HG03521 (cell line): ENCODE data around the gene OR7D2.
A peak's percentile ranks its signal among the peaks of the same experiment; 100 is the strongest.
"Not testable (repeated sequence)": the region's sequence is repeated elsewhere in the genome, so short reads cannot be mapped to it uniquely, and the experiment has no call there.

Experiments used
- ATAC-seq: cut with Tn5 transposase; IDR thresholded peaks from one replicate; pipeline ENCODE4 v1.9.1; 2021; ENCODE audit warnings: mild to moderate bottlenecking, moderate library complexity; ENCODE audit not compliant: unreplicated experiment

OR7D2 gene

DNA sequence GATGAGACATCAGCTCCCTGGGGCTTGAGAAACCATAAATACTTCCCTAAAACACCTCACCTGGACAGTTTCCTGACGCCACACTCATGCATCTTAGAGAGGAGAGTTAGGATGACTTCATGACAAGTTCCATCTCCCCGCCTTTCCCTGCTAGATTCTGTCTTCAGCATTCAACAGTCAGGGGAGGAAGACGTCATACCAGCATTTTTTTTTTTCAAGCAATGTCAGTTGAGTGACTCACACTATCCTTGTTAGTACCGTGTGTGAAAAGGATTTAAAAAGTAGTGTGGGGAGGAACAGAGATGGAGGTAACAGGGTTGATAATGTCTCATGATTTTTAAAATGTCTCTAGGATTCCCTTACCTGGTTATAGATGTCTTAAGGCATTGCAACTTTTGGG is at the start of gene OR7D2:
Gene OR7D2 (plus strand): TSS at position 79 of the 400 bp plus-strand sequence. CDS start 6,803 bp downstream, outside the sequence.
- no peak for ATAC-seq

DNA sequence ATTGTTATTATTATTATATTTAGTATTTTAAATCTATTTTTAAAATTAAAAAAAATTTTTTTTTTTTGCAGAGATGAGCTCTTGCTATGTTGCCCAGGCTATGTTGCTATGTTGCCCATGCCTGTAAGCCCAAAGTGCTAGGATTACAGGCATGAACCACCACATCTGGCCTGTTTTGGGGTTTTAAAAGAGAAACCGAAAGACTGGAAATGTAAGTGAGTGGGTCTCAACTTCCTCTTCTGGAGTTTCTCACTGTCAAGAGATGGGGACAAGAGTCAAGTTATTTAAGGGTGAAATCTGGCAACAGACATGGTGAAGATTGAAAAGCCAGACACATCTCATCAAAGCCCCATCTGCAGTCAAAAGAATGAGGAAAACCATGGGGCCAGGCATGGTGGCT is 47.8 kb upstream of the OR7D2 start:
- no peak for ATAC-seq

DNA sequence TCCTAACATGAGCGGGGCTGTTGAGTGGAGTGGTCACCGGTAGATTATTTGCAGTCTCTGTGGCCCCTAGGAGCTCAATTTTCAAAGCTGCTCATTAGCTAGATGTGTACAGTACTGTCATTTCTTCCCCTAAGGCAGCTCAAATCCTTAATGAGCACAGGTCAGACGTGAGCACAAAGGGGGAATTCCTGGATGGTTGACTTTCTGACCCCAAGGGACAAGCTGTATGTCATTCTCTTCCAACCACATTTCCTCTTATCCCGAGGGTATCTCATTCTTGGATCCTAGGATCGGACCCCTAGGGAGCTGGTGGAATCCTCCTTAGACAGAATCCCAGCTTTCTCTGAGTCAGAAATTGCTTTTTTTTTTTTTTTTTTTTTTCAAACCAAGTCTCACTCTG is 46.4 kb upstream of the OR7D2 start:
- ATAC-seq, result no peak

DNA sequence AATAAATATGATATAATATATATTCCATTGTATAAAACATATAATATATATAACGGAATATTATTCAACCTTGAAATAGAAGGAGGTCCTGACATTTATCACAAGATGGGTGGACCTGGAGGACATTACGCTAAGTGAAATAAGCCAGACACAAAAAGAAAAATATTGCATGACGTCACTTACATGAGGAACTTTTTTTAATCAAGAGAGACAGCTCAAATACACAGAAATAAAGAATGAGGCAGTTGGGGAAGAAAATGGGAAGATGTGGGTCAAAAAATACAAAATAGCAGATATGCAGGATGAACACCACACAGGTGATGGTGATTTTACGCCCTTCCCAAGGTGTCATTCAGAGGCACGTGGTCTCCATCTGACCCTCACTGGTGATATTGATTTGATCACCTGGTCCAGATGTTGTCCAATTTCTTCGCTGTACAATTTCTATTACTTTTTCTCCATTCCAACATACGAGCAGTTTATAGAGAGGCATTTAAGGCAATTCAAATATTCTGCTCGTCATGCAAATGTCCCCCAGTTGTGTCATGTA is 39.1 kb upstream of the OR7D2 start:
- no peak for ATAC-seq

DNA sequence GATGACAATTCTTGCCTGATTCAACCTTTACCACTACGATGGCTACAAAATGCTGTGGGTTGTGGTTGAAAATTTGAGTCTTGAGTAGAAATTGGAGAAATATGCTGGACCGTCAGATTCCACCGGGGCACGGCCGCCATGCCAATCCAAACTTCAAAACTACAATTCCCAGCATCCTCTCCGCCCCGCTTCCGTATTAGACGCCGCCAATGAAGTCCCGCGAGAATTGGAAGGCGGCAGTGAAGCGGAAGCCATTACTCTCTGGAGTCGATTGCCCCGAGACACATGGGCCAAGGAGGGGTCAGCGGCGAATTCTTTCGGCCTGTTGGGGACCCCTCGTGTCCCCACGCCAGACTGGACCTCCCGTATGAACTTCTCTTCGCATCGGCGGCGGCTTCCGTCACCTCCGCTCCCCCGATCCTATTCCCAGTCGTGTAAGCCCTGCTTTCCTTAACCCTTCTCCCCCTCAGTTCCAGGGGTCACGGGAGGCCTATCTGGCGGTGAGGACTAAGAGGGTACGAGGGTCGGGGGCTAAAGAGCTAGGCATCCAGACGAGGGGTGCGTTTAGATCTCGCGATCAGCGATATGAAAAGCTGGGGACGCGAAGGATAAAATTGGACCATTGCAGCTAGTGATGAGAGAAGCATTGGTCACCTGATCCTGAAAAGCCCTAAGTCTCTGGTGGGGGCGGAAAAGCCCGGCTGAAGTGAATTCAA is 38.5 kb upstream of the OR7D2 start, which contains the start of gene ZNF317:
Gene ZNF317 (plus strand): TSS at position 239 of the 716 bp plus-strand sequence. CDS start 15,620 bp downstream, outside the sequence.
- peak; percentile 92 for ATAC-seq

DNA sequence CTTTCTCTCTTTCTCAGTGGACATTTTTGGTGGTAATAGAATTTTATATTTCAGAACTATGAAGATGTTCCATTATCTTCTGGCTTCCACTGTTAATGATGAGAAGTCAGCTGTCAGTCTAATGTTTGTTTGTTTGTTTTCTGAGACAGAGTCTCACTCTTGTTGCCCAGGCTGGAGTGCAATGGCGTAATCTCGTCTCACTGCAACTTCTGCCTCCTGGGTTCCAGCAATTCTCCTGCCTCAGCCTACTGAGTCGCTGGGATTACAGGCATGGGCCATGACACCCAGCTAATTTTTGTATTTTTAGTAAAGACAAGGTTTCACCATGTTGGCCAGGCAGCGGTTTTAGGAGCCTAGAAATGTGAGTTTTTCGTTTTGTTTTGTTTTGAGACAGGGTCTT is 33.9 kb upstream of the OR7D2 start:
- no peak for ATAC-seq

DNA sequence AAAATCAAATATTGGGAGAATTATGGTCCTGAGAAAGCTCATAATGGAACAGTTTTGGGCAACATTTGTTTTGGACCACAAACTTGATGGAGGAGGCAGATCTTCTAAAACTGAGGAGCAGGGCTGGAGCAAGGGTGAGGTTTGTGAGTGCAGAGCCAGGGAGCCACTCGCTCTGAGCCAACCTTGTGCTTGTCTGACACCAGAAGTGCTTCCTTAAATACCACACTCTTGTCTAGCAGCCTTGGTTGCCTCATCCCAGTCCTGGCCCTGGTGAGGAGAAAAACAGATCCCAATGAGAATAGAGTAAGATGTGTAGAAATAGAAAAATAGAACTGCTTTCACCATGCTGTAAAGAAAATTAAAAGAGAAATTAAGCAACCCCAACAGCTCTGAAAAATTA is 31.9 kb upstream of the OR7D2 start:
- ATAC-seq, result no peak

DNA sequence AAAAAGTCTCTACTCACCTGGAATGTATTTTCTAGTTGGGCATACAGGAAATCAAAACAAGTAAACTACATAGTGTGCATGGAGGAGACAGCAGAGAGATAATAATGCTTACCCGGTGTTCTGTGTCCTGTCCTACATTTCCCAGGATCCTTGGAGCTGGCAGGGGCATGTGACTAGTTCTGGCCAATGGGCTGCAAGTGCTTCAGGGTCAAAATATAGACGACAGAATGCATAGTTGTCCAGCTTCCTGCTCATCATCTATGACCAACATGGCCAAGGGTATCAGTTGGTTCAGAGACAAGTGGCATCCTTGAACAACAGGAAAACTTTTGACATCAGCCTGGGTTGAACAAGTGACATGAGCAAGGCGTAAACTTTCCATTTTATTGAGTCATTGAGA is 30.1 kb upstream of the OR7D2 start:
- ATAC-seq, result no peak

DNA sequence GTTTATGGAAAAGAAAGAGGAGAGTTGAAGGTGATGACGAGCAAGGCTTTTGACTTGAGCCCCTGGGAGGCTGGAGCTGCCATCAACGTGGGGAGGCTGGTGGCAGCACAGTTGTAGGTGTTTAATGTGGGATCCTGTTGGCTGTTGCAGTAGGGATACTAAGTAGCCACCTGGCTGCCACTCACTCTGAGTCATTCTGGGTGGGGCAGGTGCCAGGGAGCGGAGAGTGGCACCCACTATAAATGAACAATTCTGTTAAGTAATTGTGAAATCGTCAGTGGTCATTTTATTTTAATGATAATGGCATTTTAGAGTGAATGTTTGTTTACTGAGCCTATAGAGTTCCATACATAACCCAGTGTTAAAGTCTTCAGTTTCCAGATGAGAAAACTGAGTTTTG is 28.8 kb upstream of the OR7D2 start:
- no peak for ATAC-seq

DNA sequence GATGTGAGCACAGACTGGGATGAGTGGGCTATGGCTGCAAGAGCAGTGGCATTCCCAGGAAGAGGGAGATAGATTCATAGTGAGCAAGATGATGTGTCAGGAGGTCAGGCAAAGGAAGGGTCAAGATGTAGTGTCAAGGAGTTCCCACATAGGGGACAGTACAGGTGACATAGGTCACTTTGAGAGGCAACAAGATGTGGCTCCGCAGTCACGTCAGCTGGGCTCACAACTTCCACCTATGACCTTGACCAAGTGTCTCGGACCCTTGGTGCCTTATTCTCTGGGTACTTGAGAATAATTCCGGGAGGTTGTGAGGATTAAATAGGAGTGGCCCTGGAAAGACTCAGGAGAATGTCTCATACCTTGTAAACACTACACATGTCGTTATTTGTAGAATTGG is 28.1 kb upstream of the OR7D2 start:
- ATAC-seq, result no peak

DNA sequence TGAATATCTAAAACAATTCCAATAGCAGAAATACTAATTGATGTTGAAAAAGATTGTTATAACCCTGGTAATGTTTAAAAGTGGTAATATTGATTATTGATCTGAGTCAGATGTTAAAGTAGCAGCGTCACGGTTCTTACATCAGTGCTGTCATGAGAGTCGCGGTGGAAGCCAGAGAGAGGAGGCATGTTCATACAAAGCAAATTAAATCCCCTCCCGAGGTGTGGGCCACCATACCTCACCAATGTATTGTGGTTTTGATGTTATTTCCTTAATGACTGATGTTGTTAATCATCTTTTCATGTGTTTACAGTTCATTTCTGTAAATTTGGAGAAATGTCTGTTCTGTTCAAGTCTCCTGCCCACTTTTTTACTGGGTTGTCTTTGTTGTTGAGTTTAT is 27.4 kb upstream of the OR7D2 start:
- no peak for ATAC-seq

DNA sequence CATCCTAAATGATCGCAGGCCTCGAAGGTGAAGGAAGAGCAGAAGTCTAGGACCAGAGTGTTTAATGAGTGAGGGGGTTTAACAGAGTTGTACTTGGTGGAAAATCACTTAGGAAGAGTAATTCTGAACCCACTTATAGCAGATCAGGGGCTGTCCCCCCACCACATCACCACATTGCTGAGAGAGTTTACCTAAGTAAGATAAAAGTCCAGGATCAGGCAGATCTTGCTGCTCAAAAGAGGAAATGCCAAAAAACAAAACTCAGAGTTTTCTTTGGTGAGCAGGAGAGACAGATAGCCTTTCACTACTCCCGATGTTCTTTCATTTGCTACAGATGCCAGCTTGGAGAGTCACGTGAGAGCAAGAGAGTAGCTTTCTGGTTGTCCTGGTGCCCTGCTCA is 23.2 kb upstream of the OR7D2 start:
- ATAC-seq, result no peak

DNA sequence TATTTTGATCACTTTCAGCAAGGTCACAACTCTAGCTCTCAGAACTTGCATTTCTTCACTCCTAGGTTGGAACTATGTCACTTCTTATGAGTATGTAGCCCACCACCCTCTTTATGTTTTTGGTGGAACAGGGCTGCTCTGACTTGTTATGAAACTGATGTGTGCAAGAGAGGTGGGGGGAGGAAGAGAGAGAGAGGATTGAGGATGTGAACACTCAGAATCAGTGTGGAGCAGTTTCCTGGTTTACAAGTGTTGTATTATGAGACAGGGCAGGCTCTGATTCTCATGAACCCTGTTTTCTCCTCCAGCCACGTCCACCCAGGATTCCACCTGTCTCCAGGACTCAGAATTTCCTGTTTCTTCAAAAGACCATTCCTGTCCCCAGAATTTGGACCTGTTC is 22.5 kb upstream of the OR7D2 start:
- no peak for ATAC-seq

DNA sequence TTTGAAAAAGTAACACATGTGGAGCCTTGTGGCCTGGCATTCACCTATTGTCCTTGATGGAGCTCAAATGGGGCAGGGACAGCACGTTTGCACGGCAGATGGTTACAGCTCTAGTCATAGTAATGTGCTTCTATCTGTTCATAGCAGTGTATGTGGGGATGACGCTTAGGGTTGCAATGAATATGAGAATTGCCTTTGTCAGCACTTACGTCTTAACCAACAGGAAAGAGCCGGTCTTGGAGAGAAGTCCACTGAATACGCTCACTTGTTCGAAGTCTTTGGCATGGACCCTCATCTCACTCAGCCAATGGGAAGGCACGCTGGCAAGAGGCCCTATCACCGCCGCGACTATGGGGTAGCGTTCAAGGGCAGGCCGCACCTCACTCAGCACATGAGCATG is 18.9 kb upstream of the OR7D2 start:
- no peak for ATAC-seq

DNA sequence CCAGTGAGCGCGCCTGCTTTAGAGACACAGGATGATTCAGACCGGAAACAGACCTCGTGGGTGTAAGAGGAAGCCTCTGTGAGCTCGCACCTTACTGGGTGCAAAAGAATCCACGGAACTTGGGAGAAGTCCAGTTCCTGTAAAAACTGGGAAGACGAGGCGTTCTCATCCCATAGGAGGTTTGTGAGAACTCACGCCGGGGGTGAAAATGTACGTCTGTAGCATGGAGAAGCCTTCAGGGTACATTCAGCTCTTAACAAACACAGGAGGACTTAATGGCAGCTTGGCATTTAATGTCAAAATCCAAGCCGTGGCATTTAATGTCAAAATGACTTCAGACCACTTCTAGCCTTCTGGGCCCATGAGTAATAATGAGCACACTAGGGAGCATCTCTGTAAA is 17.4 kb upstream of the OR7D2 start:
- no peak for ATAC-seq

DNA sequence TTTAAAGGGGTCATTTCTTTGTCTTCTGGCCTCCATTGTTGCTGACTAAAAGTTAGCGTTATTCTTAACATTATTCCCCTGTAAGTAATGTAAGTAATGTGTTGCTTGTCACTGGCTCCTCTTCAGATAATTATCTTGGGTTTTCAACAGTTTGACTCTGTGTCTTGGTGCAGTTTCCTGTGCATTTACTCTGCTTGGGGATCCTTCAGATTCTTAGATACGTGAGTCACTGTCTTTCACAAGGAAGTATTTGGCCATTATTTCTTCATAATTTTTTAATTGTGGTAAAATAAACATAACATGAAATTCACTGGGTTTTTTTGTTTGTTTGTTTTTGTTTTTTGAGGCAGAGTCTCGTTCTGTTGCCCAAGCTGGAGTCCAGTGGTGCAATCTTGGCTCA is 13.5 kb upstream of the OR7D2 start:
- ATAC-seq, result no peak

DNA sequence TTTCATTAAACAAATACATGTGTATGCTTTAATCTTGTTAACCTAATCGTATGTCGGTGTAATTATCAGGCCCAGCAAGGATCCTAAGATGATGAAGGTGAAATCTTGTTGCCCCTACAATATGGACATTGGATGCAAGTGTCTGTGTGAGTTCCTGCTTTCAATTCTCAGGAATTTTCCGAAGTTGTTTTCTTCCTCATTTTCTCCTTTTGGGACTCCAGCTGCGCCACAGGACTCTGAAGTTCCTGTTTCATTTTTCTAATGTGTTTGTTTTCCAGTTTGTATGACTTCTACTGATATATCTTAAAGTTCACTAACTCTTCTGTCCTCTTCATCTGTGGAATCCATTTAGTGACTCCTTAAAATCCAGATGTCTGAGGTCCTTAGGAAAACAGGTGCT is 11.9 kb upstream of the OR7D2 start:
- no peak for ATAC-seq

DNA sequence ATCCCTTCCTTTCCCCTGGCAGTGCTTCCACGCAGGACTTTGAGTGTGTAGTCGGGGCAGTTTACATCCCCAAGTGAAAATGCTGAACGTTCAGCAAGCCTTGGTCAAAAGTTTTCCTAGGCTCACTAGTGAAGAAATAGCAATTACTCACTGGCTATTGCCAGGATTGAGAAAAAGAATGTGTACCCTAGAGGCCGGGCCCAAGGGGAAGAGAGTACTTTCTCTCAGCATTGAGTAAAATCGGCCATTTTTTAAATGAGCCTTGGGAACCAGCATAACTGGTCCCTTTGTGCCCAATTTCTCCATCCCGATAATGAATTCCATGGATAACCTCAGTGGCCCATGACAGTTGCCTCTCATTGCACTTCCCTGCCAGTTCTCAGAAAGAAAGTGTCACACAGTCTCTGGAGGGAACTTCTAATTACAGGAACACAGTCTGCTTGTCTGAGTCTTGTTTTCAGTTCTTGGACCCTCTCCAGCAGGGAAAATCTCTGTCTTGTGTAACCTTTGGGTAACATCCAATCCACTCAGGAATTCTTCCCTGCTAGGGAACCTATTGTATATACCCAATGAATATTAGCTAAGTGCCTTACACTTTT is 7.3 kb upstream of the OR7D2 start:
- no peak for ATAC-seq

DNA sequence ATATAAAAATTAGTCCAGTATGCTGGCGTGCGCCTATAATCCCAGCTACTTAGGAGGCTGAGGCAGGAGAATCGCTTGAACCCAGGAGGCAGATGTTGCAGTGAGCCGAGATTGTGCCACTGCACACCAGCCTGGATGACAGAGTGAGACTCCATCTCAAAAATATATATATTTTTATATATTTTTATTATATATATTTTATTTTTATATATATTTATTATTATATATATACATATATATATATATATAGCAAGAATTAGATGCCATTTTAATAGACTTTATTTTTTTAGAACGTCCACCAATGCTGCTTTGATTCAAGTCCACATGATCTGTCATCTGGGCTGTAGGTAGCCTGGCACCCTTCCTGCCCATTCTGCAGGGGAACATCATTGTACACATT is 3.5 kb upstream of the OR7D2 start:
- no peak for ATAC-seq

DNA sequence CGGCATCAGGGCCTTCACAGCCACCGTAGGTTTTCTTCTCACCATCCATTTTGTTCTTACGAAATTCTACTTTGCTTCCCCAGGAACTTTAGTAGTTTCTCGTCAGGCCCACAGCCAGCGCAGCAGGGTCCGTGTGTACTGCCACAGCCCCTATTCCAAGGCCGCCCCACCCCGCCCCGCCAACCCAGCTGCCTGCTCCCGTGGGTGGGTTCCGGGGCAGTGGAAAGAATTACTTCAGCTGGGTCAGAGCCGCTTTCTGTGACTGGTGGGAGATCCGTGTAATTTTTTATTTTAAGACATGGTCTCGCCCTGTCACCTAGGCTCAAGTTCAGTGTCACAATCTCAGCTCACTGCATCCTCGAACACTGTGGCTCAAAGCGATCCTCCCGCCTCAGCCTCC is 4.2 kb downstream of the OR7D2 start:
- ATAC-seq, result no peak

DNA sequence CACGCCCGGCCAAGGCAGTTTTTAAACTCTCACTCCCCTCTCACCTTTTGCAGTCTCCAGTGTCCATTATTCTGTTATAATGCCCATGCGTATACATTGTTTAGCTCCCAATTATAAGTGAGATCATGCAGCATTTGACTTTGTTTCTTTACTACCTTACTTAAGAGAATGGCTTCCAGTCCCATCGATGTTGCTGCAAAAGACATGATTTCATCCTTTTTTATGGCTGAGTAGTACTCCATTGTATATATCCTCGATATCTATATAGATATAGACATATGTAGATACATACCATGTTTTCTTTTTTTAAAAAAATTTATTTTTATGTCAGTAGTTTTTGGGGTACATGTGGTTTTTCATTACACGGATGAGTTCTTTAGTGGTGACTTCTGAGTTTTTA is 8.4 kb downstream of the OR7D2 start:
- ATAC-seq, result no peak

DNA sequence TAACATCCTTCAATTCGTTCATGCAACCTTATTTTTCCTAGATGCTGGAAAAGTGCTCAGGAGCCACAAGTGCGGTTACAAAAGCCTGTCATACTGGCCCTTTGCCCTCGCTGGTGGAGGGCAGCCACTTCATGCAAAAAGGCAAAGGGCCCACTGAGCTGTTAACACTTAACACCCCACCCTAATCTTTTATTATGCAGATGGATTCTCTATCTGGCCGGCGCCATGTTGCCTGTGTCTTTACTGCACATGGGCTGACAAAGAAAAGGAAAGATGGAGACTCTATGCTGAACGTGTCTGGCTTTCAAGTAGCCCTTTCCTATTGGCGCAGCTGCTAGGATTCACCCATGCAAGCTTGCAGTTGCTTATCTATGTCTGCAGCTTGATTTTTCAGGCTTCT is 10.8 kb downstream of the OR7D2 start:
- ATAC-seq, result no peak

DNA sequence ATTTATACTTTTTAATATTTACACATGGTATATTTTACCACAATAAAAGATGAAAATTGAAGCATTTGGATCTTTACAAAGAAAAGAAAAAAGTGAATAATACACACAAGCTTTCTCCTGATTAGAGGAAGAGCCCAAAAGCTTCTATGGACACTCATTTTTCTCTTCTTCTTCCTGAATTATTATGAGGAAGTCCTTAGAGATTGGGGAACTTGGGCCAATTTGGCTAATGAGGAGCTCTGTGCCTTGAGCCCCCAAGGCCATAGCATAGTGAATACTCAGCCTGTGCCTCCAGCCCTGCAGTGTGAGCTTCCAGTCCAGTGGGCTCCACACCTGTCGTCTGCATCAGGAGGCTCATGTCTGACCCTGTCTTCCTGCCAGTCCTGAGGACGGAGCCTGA is 19.3 kb downstream of the OR7D2 start:
- ATAC-seq, result not testable (repeated sequence)
